HL-60 (cell line): ENCODE data around the gene MARCKS.

Experiments used
- DNase-seq, 2 experiments: peaks; one replicate each; pipeline ENCODE4 v3.0.0-alpha.2; 2010 to 2020; ENCODE audit warnings: low read depth in 1 of 2, low spot score in 1 of 2
- H3K27ac ChIP-seq: fragments of 250-450 bp; sonication (Bioruptor Pico); replicated peaks from 2 replicates; pipeline ENCODE4 v1.5.1; 2020; ENCODE audit warnings: mild to moderate bottlenecking, moderate library complexity
- H3K27me3 ChIP-seq: fragments of 250-450 bp; sonication (Bioruptor Pico); 2 replicates; pipeline ENCODE4 v1.5.1; 2021; ENCODE audit warnings: mild to moderate bottlenecking, moderate library complexity; ENCODE audit not compliant: insufficient read depth, poor library complexity, severe bottlenecking
- H3K4me3 ChIP-seq: replicated peaks from 2 replicates; pipeline ENCODE4 v1.5.1; 2011; ENCODE audit warnings: mild to moderate bottlenecking, control low read depth, low read length; ENCODE audit not compliant: insufficient read depth
- GABPA ChIP-seq: IDR thresholded peaks from 2 replicates; pipeline ENCODE4 v1.6.1; 2012; ENCODE audit warnings: low read depth
- POLR2AphosphoS5 ChIP-seq: IDR thresholded peaks from 2 replicates; pipeline ENCODE4 v1.6.1; 2012; ENCODE audit warnings: low read depth
- SPI1 ChIP-seq: IDR thresholded peaks from 2 replicates; pipeline ENCODE4 v1.6.1; 2012; ENCODE audit warnings: low read depth, mild to moderate bottlenecking, borderline replicate concordance
- TF ChIP-seq, protein P1 (sequence below): IDR thresholded peaks from 2 replicates; pipeline ENCODE4 v1.6.1; 2012; ENCODE audit warnings: low read depth; ENCODE audit not compliant: insufficient replicate concordance
- TF ChIP-seq, protein P2 (sequence below): IDR thresholded peaks from one replicate; pipeline ENCODE4 v1.5.1; 2011; ENCODE audit warnings: low read length, control low read depth, inconsistent platforms; ENCODE audit not compliant: insufficient read depth

The MARCKS gene

GRCh38 chr6:113828984-113829695 lies 28.0 kb upstream of the MARCKS start:
- TF ChIP-seq, protein P1, sequence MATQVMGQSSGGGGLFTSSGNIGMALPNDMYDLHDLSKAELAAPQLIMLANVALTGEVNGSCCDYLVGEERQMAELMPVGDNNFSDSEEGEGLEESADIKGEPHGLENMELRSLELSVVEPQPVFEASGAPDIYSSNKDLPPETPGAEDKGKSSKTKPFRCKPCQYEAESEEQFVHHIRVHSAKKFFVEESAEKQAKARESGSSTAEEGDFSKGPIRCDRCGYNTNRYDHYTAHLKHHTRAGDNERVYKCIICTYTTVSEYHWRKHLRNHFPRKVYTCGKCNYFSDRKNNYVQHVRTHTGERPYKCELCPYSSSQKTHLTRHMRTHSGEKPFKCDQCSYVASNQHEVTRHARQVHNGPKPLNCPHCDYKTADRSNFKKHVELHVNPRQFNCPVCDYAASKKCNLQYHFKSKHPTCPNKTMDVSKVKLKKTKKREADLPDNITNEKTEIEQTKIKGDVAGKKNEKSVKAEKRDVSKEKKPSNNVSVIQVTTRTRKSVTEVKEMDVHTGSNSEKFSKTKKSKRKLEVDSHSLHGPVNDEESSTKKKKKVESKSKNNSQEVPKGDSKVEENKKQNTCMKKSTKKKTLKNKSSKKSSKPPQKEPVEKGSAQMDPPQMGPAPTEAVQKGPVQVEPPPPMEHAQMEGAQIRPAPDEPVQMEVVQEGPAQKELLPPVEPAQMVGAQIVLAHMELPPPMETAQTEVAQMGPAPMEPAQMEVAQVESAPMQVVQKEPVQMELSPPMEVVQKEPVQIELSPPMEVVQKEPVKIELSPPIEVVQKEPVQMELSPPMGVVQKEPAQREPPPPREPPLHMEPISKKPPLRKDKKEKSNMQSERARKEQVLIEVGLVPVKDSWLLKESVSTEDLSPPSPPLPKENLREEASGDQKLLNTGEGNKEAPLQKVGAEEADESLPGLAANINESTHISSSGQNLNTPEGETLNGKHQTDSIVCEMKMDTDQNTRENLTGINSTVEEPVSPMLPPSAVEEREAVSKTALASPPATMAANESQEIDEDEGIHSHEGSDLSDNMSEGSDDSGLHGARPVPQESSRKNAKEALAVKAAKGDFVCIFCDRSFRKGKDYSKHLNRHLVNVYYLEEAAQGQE, result no peak
- TF ChIP-seq, protein P2, sequence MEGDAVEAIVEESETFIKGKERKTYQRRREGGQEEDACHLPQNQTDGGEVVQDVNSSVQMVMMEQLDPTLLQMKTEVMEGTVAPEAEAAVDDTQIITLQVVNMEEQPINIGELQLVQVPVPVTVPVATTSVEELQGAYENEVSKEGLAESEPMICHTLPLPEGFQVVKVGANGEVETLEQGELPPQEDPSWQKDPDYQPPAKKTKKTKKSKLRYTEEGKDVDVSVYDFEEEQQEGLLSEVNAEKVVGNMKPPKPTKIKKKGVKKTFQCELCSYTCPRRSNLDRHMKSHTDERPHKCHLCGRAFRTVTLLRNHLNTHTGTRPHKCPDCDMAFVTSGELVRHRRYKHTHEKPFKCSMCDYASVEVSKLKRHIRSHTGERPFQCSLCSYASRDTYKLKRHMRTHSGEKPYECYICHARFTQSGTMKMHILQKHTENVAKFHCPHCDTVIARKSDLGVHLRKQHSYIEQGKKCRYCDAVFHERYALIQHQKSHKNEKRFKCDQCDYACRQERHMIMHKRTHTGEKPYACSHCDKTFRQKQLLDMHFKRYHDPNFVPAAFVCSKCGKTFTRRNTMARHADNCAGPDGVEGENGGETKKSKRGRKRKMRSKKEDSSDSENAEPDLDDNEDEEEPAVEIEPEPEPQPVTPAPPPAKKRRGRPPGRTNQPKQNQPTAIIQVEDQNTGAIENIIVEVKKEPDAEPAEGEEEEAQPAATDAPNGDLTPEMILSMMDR, result no peak
- no peak for DNase-seq
- Histone ChIP-seq H3K4me3 (no peak overlapping the region), H3K27me3 (no peaks in the 10 kb centered on the region), H3K27ac (no peak overlapping the region)

DNA sequence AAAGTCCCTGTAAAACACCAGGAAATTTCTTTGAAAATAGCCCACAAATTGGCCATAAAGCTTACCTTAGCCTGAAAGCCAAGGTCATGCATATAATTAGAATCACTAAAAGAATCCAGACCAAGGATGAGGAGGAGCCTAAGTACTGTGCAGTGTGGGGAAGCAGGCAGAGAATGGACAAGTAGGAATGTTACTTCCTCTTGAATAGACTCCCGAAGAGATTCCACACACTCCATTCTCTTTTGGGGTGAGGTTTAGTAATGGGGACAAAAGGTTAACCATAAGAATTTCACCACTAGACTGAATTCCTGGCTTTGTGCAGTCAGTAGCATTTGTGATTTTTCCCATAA lies 27.5 kb upstream of the MARCKS start:
- no peak for DNase-seq
- no peak overlapping the region for H3K27ac ChIP-seq
- TF ChIP-seq, protein P2, result no peak
- TF ChIP-seq SPI1 (no peak), POLR2AphosphoS5 (no peak), GABPA (no peak)
- TF ChIP-seq, protein P1, result no peak
- no peak overlapping the region for H3K4me3 ChIP-seq
- no peaks in the 10 kb centered on the region for H3K27me3 ChIP-seq

DNA sequence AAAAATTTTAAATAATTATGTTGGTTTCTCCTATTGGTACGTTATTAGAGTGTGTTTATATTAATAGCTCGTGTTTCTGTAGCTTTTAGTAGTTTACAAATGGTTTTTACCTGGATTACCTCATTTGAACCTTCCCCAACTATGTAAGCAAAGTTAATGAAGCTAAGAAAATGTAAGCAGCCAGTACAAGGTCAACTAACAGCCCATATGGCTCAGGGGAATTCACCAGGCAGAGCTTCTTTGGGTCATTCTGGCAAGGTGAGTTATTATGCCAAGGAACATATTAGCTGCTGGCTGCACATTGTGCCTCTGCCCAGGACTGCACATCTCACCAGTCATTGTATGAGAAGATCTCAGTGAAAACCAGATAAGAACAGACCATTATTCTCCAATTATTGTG lies 27.0 kb upstream of the MARCKS start:
- no peaks in the 10 kb centered on the region for H3K27me3 ChIP-seq
- no peak overlapping the region for H3K4me3 ChIP-seq
- H3K27ac ChIP-seq, result no peak overlapping the region
- no peak for TF ChIP-seq POLR2AphosphoS5
- TF ChIP-seq SPI1, result no peak
- TF ChIP-seq GABPA, result no peak
- TF ChIP-seq, protein P1, result no peak
- TF ChIP-seq, protein P2, result no peak
- DNase-seq, result no peak
